GM21825 (cell line): Measurements from ENCODE around the gene DCTN5.

Experiments
- ATAC-seq: cut with Tn5 transposase; IDR thresholded peaks from one replicate; pipeline ENCODE4 v1.9.1; 2021; ENCODE audit warnings: mild to moderate bottlenecking, moderate library complexity; ENCODE audit not compliant: unreplicated experiment

DCTN5 gene

DNA sequence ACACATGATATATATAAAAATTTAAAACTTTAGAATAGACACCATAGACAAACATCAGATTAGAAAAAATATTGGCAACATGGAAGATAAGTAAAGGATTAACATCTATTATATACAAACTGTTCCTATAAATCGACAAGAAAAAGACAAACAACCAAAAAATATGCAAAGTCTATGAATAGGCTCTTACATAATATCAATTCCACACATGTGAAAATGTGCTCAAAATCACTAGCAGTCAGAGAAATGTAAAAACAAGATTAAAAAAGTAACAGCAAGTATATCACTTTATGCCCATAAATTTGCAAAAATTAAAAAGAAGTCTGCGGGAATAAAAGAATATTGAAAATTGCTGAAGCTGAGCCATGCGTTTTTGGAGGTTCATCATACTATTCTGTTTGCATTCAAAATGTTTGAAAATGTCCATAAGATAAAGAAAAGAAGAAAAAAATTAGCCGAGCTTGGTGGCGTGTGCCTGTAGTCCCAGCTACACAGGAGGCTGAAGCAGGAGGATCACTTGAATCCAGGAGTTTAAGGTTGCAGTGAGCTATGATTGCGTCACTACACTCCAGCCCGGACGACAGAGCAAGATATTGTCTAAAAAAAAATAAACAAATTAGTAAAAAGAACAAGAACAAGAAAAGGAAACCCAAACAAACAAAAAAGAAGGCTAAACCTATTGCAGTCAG, 83.0 kb downstream of the DCTN5 start:
- ATAC-seq = no peak

- ATAC-seq = no peak
These were observed 83.5 kb downstream of the DCTN5 start for GRCh38 chr16:23724785-23725131.

DNA sequence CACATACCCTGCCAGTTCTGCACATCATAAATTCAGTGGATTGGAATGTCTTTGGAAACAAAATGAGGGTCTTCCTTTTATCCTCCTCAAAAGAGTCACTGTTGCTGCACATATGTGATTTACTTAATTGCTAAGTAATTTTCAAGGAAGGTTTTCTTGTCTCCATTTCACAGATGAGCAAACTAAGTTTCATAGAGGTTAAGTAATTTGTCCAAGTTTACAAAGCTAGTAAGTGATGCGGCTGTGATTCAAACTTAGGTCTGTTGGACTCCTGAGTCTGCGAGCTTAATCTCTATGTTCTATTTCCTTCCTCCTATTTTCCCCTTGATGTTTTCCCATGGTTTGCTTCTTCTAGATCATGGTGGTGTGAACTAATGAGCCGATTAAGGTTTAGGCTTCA, 85.4 kb downstream of the DCTN5 start:
- ATAC-seq = no peak
